ENCODE data around the gene GNE.
"Not testable (repeated sequence)": the region's sequence is repeated elsewhere in the genome, so short reads cannot be mapped to it uniquely, and the experiment has no call there.

GNE gene, protein sequence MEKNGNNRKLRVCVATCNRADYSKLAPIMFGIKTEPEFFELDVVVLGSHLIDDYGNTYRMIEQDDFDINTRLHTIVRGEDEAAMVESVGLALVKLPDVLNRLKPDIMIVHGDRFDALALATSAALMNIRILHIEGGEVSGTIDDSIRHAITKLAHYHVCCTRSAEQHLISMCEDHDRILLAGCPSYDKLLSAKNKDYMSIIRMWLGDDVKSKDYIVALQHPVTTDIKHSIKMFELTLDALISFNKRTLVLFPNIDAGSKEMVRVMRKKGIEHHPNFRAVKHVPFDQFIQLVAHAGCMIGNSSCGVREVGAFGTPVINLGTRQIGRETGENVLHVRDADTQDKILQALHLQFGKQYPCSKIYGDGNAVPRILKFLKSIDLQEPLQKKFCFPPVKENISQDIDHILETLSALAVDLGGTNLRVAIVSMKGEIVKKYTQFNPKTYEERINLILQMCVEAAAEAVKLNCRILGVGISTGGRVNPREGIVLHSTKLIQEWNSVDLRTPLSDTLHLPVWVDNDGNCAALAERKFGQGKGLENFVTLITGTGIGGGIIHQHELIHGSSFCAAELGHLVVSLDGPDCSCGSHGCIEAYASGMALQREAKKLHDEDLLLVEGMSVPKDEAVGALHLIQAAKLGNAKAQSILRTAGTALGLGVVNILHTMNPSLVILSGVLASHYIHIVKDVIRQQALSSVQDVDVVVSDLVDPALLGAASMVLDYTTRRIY

DNA sequence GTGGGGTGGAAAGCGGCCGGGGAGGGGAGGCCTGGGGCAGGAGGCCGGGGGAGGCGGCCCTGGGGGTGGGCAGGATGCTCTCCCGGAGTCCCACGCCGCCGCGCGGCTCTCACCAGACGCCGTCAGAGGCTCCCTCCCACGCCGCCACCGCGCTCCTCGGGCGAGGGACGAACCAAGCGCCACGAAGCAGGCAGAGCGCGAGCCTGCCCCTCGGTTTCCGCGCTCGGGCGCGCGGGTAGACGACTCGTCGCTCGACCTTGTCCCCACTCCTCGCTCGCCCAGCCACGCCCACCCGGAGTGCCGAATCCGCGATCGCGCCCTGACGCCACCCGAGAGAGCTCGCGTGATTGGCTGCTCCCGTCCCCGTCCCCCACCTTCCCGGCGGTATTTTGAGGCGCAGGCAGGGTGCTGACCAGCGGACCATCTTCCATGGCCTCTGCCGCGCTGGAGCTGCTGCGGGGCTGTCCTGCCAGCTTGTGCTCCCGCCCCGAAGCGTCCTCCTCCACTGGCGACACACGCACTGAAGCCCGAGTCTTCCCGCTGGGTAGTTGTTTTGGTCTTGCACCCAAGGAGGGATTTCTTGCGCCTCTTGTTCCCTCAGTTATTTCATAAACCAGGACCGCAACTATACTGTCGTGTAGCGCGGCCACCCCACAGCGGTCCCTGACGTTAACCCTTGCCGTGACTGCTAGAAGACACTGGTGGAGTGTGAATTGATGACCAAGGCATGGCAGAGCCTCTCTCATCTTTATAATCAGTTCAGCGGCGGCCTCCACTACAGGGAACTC, at the start of gene GNE:
GNE (minus strand) TSS at position 241 of the 788 bp plus-strand sequence. CDS start 9,093 bp downstream, outside the sequence.
- peak; percentile 90 to 91 for DNase-seq

DNA sequence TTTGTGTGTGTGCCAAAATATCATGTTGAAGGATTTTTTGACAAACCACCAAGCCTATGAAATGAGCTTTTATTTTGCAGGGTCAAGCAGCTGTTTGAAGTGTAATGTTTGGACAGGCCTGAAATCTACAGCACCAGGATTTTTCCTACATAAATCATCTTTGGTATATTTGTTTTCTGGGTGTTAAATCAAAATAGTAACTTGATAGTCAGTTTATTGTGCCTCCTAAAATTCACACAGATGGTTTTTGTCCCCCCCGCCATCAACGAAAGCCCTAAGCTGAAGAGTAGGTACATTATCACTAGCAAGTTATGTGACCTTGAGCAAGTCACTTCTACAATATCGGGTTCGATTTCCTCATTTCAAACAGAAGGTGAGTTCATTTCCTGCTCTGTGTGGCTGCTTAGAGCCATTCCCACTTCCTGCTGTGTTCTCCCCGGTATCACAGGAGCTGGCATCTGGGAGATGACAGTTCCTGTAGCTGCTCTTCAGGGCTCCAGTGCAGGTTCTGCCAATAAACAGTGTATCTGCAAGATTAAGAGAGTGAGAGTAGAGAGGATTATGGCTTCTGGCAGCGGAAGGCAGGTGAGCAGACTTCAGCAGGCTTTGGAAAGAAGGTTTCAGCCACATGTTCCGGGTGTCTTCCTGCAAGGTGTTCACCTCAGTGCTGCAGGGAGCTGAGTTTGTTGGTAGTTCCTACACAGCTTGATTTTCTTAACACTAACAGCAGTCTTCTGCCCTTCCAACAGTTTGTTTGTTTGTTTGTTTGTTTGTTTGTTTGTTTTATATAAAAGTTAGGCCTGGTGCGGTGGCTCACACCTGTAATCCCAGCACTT, 48.4 kb upstream of the GNE start:
- no peak for DNase-seq

DNA sequence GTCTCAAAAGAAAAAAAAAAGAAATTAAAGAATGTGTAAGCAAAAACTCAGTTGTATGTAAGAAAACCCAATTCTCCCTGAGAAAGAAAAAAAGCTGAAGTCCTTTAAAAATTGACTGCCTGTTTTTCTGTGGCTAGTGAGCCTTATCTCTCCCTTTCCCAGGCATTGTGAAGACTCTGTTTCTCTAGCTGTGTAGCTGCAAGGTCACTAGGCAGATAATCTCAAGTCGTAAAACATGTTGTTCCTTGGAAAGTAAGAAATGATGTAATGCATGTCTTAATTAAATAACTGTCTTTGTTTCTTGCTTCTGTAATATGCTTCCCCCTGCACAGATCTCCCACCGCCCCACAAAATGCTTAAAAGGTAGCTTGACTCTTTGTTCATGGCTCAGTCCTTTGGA, 46.1 kb upstream of the GNE start:
- not testable (repeated sequence) for DNase-seq

DNA sequence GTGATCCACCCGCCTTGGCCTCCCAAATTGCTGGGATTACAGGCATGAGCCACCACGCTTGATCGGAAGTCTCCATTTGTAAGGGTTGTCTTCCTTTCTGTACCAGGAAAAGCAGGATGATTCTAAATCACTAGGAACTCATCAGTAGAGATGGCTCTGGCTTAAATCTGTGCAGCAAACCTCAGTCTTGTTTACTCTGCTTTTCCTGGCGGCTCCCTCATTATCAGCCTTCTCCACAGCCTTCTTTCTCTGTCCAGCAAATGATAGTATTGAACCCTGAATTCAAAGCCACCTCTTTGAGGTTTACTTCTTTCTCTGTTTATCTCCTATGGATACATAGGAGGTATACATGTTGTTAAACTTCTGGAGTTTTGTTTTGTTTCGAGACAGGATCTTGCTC, 43.0 kb upstream of the GNE start:
- no peak for DNase-seq

DNA sequence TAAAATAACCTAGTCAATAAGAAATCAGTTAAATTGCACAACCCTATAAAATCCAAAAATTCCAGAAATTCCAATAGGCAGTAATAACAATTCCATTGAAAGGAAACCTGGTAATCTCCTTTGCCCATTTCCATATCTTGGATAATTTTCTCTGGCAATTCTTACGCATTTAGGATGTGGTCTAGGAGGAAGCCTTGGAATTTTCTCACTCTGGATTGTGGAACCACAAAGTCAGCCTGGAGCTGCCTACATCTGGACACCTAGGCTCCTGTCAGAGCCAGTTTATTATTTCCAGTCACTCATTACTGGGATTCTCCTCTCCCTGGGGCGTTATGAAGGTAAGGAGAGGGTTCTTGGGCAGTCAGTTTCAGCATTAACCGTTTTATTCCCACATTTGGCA, 40.3 kb upstream of the GNE start:
- DNase-seq: no peak

DNA sequence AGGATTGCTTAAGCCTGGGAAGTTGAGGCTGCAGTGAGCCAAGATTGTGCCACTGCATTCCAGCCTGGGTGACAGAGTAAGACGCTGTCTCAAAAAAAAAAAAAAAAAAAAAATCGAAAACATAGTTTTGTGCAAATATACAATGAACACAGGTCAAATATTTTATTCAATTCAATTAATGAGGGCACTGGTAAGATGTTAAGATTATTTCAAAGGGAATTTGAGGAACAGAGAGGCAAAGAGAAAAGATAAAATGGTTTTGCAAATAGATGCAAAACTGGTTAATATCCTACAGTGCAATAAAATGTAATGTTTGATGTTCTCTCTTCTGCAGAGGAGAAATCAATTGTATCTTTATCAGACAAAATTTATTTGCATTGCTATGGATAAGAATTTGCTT, 39.5 kb upstream of the GNE start:
- DNase-seq: no peak

DNA sequence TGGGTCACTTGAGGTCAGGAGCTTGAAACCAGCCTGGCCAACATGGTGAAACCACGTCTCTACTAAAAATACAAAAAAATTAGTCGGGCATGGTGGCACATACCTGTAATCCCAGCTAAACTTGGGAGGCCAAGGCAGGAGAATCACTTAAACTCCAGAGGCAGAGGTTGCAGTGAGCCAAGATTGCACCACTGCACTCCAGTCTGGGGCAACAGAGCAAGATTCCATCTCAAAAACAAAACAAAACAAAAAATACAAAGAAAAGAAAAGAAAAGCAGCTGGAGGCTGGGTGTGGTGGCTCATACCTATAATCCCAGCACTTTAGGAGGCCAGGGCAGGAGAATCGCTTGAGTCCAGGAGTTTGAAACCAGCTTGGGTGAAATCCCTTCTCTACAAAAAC, 36.7 kb upstream of the GNE start:
- DNase-seq: not testable (repeated sequence)

DNA sequence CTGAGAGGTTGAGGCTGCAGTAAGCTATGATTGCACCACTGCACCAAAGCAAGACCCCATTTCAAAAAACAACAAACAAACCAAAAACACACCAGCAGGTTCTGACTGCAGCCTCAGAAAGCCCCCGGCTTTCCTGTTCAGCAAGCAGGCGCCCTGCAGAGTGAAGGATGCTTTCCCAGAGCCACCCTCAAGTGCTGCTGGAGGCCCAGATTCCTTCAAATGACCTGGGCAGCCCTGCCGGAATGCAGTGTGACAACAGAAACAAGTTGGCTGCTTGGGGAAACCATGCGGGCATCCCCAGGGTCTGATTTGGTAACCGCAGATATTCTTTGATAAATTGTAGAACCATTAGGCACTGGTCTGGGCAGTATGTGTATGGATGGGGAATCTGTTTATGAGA, 35.7 kb upstream of the GNE start:
- DNase-seq: no peak

DNA sequence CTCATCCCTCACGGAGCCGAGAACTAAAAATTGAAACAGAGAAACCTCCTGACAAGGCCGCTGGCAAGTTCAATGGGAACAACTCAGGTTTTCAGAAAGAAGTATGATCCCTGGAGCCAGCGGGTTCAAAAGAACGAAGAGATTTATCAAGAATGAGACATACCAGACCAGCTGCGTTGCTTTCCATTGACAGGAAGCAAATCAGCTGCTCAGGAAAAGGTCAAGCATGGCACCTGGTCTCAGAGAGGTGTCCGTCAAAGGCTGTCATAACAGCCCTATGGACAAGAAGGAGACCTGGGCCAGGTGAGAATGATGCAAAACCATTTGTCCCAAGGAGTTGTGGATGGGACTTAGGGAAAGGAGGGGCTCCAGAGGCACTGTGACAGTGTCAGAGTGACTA, 34.9 kb upstream of the GNE start:
- no peak for DNase-seq

DNA sequence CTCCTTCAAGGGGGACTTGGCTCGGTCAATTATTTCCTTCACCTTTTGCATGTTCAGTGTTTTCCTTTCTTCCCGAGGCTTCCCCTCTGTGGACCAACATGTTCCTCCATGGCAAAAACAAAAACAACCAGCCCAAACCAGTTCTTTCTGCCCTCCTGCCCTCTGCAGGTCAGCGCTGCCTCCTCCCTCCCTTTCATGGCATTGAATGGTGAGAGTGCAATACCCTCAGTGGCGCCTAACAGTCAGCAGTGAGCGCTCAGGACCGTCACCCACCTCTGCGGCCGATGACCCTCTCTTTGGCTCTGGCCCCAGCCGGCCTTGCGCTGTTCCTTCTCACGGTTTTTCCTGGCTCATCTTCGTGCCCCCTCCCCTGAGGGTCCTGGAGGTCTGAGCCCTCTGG, 34.4 kb upstream of the GNE start:
- no peak for DNase-seq

DNA sequence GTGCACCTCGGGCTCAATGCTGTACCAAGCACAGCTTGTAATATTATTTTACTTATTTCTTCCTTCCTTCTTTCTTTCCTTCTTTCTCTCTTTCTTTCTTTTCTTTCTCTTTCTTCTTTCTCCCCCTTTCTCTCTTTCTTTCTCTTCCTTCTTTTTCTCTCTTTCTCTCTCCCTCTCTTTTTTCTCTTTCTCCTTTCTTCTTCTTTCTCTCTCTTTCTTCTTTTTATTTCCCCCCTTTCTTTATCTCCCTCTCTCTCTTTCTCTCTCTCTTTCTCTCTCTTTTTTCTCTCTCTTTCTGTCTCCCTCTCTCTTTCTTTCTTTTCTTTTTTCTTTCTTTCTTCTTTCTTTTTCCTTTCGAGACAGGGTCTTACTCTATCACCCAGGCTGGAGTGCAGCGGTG, 32.7 kb upstream of the GNE start:
- DNase-seq: no peak

DNA sequence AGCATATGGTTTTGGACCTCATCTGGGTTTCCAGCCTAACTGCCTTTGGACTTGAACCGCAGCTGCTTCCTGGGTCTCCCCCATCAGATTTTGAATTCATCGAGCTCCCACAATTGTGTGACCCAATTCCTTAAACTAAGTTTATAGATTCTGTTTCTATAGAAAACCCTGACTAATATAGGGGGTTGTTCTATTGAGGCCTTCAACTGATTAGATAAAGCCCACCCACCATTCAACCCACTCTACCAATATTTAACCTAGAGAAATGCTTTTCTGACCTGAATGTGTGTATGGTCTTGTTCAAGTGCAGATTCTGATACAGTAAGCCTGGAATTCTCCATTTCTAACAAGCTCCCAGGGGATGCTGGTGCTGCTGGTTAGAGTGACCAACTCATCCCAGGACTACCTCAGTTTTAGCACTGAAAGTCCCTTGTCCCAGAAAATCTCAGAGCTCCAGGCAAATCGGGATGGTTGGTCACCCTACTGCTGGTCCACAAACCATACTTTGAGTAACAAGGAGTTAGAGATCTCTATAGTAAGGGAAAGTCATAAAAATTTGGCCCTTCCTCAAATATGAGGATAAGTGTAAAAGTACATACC, 31.7 kb upstream of the GNE start:
- no peak for DNase-seq

DNA sequence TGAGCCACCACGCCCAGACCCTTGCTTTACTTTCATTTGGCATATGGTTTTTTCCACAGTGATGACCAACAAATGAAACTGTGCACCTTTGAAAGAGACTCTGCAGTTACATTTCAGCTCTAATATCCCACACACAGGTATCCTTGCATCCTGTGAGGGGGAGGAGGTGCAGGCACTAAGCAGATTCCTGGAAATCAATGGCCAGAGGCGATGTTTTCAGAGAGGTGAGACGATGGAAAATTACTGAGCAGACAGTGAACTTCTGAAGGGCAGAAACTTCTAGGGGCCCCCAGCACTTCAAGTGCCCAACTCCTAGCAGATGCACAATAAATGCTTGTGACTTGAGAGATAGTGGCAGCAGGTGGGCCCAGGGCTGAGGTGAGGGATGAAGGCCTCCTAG, 29.8 kb upstream of the GNE start:
- no peak for DNase-seq

DNA sequence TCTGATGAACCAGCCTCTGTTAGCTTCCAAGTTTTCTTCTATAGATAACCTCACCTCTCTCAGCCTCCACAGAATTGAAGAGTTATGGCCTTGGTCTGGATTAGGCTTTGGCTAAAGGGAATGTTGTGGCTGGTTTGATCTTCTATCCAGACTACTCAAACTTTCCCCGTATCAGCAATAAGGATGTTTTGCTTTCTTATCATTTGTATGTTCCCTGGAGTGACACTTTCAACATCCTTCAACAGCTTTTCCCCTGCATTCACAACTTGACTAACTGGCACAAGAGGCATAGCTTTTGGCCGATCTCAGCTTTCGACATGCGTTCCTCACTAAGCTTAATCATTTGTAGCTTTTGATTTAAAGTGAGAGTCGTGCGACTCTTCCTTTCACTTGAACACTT, 28.1 kb upstream of the GNE start:
- DNase-seq: no peak

DNA sequence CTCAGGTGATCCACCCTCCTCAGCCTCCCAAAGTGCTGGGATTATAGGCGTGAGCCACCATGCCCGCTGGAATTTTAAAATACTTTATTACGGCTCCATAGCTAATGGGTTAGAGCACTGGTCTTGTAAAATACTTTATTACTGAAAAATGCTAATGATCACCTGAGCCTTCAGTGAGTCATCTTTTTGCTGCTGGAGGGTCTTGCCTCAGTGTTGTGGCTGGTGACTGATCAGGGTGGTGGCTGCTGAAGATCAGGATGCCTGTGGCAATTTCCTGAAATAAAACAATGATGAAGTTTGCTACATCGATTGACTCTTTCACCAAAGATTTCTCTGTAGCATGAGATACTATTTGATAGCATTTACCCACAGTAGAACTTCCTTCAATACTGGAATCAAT, 26.0 kb upstream of the GNE start:
- DNase-seq: no peak

DNA sequence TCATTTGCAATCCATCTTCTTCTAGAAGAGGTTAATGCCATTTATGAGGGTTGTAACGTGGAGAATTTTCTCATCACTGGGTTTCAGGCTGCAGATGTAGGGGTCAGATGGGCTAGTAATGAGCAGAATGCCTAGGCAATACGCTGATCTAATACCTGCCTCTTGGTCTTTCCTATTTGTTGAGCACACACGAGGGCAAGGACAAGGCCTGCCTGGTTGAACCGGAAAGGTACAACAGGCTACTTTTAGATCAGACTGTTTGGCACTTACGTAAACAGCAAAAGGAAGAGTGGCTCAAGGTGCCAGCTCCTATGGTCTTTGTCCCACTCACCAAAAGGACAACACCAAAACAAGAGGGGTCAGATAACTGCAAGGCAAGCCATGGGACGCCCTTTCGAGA, 24.0 kb upstream of the GNE start:
- no peak for DNase-seq

DNA sequence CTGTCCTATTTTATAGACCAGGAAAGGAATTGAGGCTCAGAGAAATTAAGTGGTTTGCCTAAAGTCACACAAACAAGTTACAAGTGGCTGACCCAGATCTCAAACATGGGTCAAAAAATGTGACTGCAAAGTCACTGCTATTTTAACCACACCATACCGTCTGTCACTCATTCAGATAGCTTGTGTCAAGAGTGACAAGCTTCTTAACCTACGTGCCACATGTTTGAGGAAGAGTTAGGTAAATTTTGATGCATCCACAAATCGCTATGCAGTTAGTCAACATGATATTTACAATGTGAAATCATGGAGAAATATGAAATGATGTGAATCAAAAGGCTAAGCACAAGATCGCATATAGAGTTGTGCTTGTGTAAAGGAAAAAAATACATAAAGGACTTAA, 22.7 kb upstream of the GNE start:
- no peak for DNase-seq

DNA sequence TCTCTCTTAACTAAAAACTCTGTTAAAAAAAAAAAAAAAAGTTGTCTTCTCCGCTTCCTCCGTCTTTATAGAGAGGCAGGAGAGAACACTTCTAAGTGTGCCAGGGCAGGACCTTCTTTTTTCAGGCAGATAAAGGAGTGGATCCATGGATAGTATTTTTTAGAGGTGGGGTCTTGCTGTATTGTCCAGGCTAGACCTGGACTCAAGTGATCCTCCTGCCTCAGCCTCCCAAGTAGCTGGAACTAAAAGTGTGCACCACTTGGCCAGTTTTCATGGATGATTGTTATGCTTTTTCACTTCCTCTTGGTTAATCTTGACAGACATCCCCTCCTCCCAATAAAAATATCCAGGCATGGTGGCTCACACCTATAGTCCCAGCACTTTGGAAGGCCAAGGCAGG, 20.0 kb upstream of the GNE start:
- no peak for DNase-seq

DNA sequence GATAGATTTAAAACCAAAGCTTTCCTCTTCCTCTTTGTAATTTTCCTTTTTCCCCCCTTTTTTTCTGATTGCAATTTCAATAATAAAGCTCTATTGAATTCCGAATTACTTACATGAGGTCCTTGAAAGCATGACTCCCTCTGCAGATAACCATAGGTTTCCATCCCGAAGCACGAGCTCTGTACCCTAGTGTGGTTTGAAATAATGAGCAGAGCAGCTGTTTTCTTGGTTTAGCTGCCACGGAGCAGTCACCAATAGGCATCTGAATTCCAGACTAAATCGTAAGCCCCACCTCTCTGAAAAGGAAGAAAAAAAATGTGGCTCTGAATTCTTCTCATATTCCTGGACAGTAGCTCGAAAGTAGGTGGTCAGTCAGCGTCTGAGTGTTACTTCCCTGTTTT, 18.5 kb upstream of the GNE start:
- DNase-seq: no peak

DNA sequence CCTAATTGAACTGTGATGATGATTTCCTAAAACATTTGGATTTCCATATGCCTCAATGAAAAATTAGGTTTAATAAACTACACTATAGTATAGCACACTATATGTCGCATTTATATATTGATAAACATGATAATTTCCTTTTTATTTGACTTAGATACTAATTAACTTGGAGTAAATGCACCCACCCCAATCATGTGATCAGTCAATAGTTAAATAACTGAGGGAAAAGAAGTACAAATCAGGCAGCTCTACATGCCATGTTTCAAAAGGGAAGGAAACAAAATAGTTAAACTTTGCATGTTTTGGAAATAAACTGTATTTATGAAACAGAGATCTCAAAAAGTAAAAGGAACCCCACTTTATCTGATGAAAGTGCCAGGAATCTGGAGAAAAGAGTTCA, 18.0 kb upstream of the GNE start:
- DNase-seq: no peak

DNA sequence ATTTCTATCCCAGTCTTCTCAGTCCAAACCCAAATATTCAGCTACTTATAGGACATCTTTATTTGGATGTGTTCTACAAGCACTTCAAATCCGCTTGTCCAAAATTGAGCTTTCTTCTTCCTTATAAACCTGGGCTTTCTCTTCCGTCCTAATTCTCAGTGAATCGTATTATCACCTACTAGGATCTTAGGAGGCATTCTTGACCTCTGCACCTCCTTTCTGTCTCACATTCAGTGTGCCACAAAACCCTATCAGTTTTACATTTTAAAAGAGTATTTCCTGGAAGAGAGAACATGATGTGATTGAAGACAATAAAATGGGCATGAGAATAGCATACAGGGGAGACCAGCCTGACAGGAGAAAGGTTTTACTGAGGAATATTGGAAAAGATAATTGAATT, 16.8 kb upstream of the GNE start:
- no peak for DNase-seq

DNA sequence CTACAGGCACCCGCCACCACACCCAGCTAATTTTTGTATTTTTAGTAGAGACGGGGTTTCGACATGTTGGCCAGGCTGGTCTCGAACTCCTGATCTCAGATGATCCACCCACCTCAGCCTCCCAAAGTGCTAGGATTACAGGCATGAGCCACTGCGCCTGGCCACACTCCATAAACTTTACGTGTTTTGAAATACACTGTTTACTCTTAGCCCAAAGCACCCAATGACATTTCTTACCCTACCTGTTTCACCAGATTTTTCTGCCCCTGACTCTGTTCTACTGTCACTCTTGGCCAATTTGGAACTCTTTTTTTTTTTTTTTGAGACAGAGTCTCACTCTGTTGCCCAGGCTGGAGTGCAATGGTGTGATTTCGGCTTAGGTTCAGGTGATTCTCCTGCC, 15.1 kb upstream of the GNE start:
- not testable (repeated sequence) for DNase-seq

Data from AML-193 (cell line).